Mammary epithelial cell (primary cell): Measurements from ENCODE around the gene KLC1.

Experiments used
- EZH2 ChIP-seq: IDR thresholded peaks from 2 replicates; pipeline ENCODE4 v1.6.1; 2012; ENCODE audit warnings: low read length, inconsistent platforms, borderline replicate concordance
- TF ChIP-seq, protein P1 (sequence below), 2 donors: IDR thresholded peaks in 1 of 2; conservative IDR thresholded peaks in 1 of 2; 2 replicates each; pipeline ENCODE4 v1.5.1; 2011 to 2012; ENCODE audit warnings: inconsistent platforms in 2 of 2, low read length in 2 of 2, mild to moderate bottlenecking in 2 of 2, control low read depth in 1 of 2, low read depth in 1 of 2; ENCODE audit not compliant: insufficient read depth in 1 of 2; ENCODE audit errors: extremely low read depth in 1 of 2

- TF ChIP-seq, protein P1, sequence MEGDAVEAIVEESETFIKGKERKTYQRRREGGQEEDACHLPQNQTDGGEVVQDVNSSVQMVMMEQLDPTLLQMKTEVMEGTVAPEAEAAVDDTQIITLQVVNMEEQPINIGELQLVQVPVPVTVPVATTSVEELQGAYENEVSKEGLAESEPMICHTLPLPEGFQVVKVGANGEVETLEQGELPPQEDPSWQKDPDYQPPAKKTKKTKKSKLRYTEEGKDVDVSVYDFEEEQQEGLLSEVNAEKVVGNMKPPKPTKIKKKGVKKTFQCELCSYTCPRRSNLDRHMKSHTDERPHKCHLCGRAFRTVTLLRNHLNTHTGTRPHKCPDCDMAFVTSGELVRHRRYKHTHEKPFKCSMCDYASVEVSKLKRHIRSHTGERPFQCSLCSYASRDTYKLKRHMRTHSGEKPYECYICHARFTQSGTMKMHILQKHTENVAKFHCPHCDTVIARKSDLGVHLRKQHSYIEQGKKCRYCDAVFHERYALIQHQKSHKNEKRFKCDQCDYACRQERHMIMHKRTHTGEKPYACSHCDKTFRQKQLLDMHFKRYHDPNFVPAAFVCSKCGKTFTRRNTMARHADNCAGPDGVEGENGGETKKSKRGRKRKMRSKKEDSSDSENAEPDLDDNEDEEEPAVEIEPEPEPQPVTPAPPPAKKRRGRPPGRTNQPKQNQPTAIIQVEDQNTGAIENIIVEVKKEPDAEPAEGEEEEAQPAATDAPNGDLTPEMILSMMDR (conservative IDR thresholded peaks at IDR 0.05 in 1 of 2, IDR thresholded peaks at IDR 0.05 in 1 of 2; ENCODE audit: extremely low read depth in 1 of 2, insufficient read depth in 1 of 2, low read depth in 1 of 2, low read length in 2 of 2) = no peak
- no peak for TF ChIP-seq EZH2
Observed at GRCh38 chr14:103650213-103650612, 21.2 kb downstream of the KLC1 start.
